ENCODE data around the gene PRM3. TPM values are rescaled to one million over a fixed set of nuclear protein-coding genes. Genes with fewer than 3 reads are reported as not detected.

Gene PRM3
- total and polyA plus RNA-seq, 2 experiments from 2014 or later = not detected

DNA sequence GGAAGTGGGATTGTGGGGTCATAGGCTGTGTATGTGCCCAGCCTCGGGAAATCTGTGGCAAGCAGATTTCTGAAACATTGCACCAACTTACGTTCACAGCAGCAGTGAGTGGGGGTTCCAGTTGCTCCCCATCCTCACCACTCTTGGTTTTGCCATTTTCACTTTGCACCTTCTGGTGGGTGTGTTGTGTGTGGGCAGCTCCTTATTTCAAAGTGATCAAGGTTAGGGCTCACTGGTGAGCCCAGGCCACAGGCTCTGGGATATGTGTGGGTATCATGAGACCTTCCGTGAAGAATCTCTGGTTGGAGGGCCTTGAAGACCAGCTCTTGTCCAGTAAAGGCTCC, 37.2 kb upstream of the PRM3 start:
- Histone ChIP-seq H3K27ac (no peak overlapping the region), H3K36me3 (ENCODE audit: low read depth) (no peaks in the 10 kb centered on the region), H3K4me1 (ENCODE audit: insufficient read depth) (peaks cover 20% of the 10 kb centered on the region), H3F3A (ENCODE audit: insufficient read depth) (no peaks in the 10 kb centered on the region), H3K4me2 (ENCODE audit: unreplicated experiment) (no peak overlapping the region), H2AFZ (no peak overlapping the region), H3K9me2 (ENCODE audit: insufficient read depth) (no peaks in the 10 kb centered on the region), H3K79me2 (ENCODE audit: insufficient read depth) (no peaks in the 10 kb centered on the region), H3K9me3 (ENCODE audit: low read depth) (no peaks in the 10 kb centered on the region), H4K20me1 (ENCODE audit: insufficient read depth) (no peaks in the 10 kb centered on the region), H3K4me3 (no peak overlapping the region), H3K9ac (no peak overlapping the region), H3K27me3 (replicated peaks; ENCODE audit: insufficient read depth) (no peaks in the 10 kb centered on the region)
- in situ Hi-C loops (cut with MboI) = no loop called here
- TF ChIP-seq EZH2 (IDR thresholded peaks at IDR 0.05; ENCODE audit: insufficient read depth, poor library complexity, severe bottlenecking) (no peak), EZH2phosphoT487 (IDR thresholded peaks at IDR 0.05; ENCODE audit: insufficient read depth, low read depth) (no peak)
- WGBS, 2 experiments (ENCODE audit: low coverage in 1 of 2, low lambda C conversion rate in 2 of 2, missing lambda C conversion rate in 2 of 2) = 96% methylated on average over 3 of the region's 3 CpGs
- DNase-seq = no peak

DNA sequence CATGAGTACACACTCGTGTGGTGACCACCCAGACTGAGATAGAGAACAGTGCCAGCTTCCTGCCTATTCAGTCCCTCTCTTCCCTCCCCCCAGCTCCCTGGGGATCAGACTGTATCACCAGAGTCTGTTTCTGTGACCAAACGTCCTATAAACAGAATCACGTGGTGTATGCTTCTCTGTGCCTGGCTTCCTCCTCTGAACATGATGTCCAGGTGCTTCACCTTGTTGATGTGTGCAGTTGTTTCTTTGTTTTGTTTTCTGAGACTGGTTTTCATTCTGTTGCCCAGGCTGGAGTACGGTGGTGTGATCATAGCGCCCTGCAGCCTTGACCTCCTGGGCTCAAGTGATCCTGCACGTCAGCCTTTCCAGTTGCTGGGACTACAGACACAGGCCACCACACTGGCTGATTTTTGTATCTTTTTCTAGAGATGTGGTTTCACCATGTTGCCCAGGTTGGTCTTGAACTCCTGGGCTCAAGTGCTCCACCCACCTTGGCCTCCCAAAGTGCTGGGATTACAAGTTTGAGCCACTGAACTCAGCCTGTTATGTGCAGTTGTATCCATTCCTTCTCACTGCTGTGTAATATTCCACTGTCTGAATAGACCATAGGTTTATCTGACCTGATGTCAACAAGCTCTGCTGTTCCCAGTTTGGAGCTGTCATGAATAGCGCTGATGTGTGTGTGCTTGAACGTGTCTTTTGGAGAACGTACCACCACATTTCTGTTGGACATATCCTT, 36.6 kb upstream of the PRM3 start:
- no peaks in the 10 kb centered on the region for H3K79me2 ChIP-seq (ENCODE audit: insufficient read depth)
- no peak for TF ChIP-seq EZH2 (IDR thresholded peaks at IDR 0.05; ENCODE audit: insufficient read depth, poor library complexity, severe bottlenecking)
- TF ChIP-seq EZH2phosphoT487 (IDR thresholded peaks at IDR 0.05; ENCODE audit: insufficient read depth, low read depth) = no peak
- H3K4me2 ChIP-seq (ENCODE audit: unreplicated experiment) = no peak overlapping the region
- no peak overlapping the region for H3K9ac ChIP-seq
- H3K27ac ChIP-seq = no peak overlapping the region
- H3K9me3 ChIP-seq (ENCODE audit: low read depth) = no peaks in the 10 kb centered on the region
- no peak for DNase-seq
- H3K27me3 ChIP-seq (replicated peaks; ENCODE audit: insufficient read depth) = no peaks in the 10 kb centered on the region
- 65 to 67% methylated on average over 9 of the region's 9 CpGs for WGBS, 2 experiments (ENCODE audit: low coverage in 1 of 2, low lambda C conversion rate in 2 of 2, missing lambda C conversion rate in 2 of 2)
- H3K4me3 ChIP-seq = no peak overlapping the region
- no peaks in the 10 kb centered on the region for H3F3A ChIP-seq (ENCODE audit: insufficient read depth)
- no peak overlapping the region for H2AFZ ChIP-seq
- in situ Hi-C loops (cut with MboI) = no loop called here
- H3K36me3 ChIP-seq (ENCODE audit: low read depth) = no peaks in the 10 kb centered on the region
- peaks cover 20% of the 10 kb centered on the region for H3K4me1 ChIP-seq (ENCODE audit: insufficient read depth)
- H4K20me1 ChIP-seq (ENCODE audit: insufficient read depth) = no peaks in the 10 kb centered on the region
- no peaks in the 10 kb centered on the region for H3K9me2 ChIP-seq (ENCODE audit: insufficient read depth)

DNA sequence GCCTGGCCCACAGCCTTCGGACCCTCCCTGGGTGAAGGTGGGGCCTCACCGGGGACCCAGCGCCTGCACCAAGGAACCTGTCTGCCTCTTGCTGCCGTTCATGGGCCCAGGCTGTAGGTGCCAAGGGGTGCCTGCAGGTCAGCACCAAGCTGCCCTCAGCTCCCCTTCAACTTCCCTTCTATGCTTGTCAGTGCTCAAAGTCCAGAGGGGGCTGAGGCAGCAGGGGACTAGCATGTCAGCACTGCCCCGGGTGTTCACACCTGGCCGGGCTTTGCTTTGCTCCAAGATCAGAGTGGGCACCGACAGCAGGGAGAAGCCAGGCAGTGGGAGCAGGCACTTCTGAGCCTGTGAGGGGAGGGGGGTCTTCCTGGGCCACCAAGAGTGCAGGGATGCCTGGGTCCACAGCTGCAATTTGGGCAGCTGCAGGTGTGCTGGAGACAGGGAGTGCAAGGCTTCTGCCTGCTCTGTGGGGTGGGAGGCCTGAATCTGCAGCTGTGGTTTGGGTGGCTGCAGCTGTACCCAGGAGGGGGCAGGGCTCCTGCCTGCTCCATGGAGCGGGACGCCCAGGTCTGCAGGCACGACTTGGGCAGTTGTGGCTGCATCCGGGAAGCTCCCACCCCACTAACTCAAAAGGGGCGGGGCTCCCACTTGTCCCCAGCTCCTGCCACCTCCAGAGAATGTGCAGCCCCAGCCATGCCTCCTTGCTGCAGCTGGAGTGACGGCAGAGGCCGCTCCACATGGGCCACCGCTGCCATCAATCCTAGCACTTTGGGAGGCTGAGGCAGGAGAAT, 35.3 kb upstream of the PRM3 start:
- WGBS, 2 experiments (ENCODE audit: low coverage in 1 of 2, low lambda C conversion rate in 2 of 2, missing lambda C conversion rate in 2 of 2) = 52 to 54% methylated on average over 14 of the region's 15 CpGs
- H3K9me2 ChIP-seq (ENCODE audit: insufficient read depth) = no peaks in the 10 kb centered on the region
- H2AFZ ChIP-seq = no peak overlapping the region
- H4K20me1 ChIP-seq (ENCODE audit: insufficient read depth) = no peaks in the 10 kb centered on the region
- TF ChIP-seq EZH2 (IDR thresholded peaks at IDR 0.05; ENCODE audit: insufficient read depth, poor library complexity, severe bottlenecking) (no peak), EZH2phosphoT487 (IDR thresholded peaks at IDR 0.05; ENCODE audit: insufficient read depth, low read depth) (no peak)
- H3K4me3 ChIP-seq = no peak overlapping the region
- H3F3A ChIP-seq (ENCODE audit: insufficient read depth) = no peaks in the 10 kb centered on the region
- no peaks in the 10 kb centered on the region for H3K79me2 ChIP-seq (ENCODE audit: insufficient read depth)
- H3K4me1 ChIP-seq (ENCODE audit: insufficient read depth) = peaks cover 20% of the 10 kb centered on the region
- H3K36me3 ChIP-seq (ENCODE audit: low read depth) = no peaks in the 10 kb centered on the region
- no peak overlapping the region for H3K9ac ChIP-seq
- no peaks in the 10 kb centered on the region for H3K27me3 ChIP-seq (replicated peaks; ENCODE audit: insufficient read depth)
- DNase-seq = no peak
- in situ Hi-C loops (cut with MboI) = no loop called here
- no peak overlapping the region for H3K4me2 ChIP-seq (ENCODE audit: unreplicated experiment)
- H3K27ac ChIP-seq = no peak overlapping the region
- no peaks in the 10 kb centered on the region for H3K9me3 ChIP-seq (ENCODE audit: low read depth)

DNA sequence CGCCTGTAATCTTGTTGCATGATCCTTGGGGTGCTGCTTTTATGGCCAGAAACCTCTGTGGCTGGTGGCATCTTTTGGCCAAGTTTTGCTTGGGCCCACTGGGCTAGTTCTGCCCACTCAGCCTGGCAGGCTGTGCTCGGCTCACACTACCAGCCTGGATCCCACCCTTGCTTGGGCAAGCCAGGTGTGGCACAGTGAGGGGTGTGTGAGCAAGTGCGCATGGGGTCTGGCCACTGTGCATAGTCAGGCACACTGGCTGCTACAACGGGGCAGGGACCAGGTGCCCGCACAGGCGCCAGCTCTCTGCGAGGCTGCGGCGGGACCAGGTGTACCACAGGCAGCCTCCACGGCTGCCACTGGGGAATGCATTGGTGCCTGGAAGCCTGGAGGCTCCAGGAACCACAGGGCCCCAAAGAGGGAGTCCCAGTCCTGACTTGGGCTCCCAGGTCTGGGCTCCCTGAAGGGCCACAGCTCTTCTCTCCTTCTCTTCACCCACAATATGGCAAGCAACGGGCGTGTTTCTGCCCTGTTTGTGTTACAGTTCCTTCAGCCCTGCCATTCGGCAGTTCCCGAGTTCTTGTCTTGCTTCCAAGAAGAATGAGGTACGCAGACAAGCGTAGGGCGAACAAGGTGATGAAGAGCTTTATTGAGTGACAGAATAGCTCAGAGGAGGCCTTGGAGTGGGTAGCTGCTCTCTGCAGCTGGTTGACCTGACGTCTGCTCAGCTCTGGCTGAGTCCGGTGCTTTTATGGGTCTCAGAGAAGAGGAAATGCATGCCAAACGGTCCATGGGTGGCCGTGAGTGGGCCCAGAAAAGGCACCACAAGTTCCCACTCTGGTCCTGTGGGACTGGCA, 34.4 kb upstream of the PRM3 start:
- Histone ChIP-seq H2AFZ (no peak overlapping the region), H3K27ac (no peak overlapping the region), H3F3A (ENCODE audit: insufficient read depth) (no peaks in the 10 kb centered on the region), H3K9me2 (ENCODE audit: insufficient read depth) (no peaks in the 10 kb centered on the region), H4K20me1 (ENCODE audit: insufficient read depth) (no peaks in the 10 kb centered on the region), H3K4me2 (ENCODE audit: unreplicated experiment) (no peak overlapping the region), H3K36me3 (ENCODE audit: low read depth) (no peaks in the 10 kb centered on the region), H3K27me3 (replicated peaks; ENCODE audit: insufficient read depth) (no peaks in the 10 kb centered on the region), H3K4me1 (ENCODE audit: insufficient read depth) (peaks cover 12% of the 10 kb centered on the region), H3K4me3 (no peak overlapping the region), H3K9me3 (ENCODE audit: low read depth) (no peaks in the 10 kb centered on the region), H3K9ac (no peak overlapping the region), H3K79me2 (ENCODE audit: insufficient read depth) (no peaks in the 10 kb centered on the region)
- in situ Hi-C loops (cut with MboI) = no loop called here
- TF ChIP-seq EZH2phosphoT487 (IDR thresholded peaks at IDR 0.05; ENCODE audit: insufficient read depth, low read depth) = no peak
- TF ChIP-seq EZH2 (IDR thresholded peaks at IDR 0.05; ENCODE audit: insufficient read depth, poor library complexity, severe bottlenecking) = no peak
- no peak for DNase-seq
- WGBS, 2 experiments (ENCODE audit: low coverage in 1 of 2, low lambda C conversion rate in 2 of 2, missing lambda C conversion rate in 2 of 2) = 85 to 87% methylated on average over 21 of the region's 21 CpGs

Measured in GM23248 (cell line).